GM13976 (cell line): Measurements from ENCODE around the gene GARIN5A.

Source experiments
- DNase-seq: peaks from one replicate; pipeline ENCODE4 v3.0.0; 2012; ENCODE audit warnings: low spot score
- in situ Hi-C: fragments of 300-500 bp; cut with MboI; formaldehyde crosslinking; loops from one replicate; pipeline ENCODE4 v1.12.0; 2022; ENCODE audit warnings: low sequenced_read_pairs, mixed read lengths, inconsistent platforms; ENCODE audit not compliant: unreplicated experiment
- TF ChIP-seq, protein P1 (sequence below): IDR thresholded peaks from 2 replicates; pipeline ENCODE4 v1.5.1; 2012; ENCODE audit warnings: borderline replicate concordance, mild to moderate bottlenecking; ENCODE audit not compliant: insufficient read depth; ENCODE audit errors: extremely low read depth, missing control alignments, control extremely low read depth

Gene GARIN5A

DNA sequence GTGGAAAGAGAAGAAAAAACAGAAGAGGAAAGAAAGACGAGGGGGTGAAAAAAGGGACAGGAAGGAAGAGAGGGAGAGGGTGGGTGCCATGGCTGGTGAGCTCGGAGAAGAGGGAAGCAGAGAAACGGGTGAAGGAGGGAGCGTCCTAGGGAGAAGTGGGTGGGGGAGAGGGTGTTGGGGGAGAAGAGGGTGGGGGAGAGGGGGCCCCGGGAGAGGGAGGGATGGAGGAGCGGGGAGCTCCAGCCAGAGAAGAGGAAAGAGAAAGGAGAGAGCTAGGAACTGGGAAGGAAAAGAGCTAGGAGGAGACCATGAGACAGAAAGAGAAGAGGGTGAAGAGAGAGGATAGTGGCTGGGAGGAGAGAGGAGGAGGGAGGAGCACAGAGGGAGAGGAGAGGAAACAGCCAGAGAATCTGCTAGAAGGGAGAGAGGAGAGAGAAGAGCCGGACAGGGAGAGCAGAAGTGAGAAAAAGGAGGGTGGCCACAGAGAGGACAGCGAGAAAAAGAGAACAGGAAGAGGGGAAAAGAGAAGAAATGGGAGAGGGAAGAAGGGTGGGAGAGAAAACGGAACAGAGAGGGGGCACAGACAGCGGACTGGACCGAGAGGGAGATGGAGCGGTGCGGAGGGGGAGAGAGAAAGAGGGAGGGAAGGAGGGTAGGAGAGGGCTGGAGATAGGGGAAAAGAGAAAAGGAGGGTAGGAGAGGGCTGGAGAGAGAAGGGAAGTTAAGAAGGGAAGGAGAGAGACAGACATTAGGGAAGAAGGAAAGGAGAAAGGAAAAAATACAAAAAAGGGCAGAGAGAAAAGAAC is 11.9 kb upstream of the GARIN5A start:
- TF ChIP-seq, protein P1, sequence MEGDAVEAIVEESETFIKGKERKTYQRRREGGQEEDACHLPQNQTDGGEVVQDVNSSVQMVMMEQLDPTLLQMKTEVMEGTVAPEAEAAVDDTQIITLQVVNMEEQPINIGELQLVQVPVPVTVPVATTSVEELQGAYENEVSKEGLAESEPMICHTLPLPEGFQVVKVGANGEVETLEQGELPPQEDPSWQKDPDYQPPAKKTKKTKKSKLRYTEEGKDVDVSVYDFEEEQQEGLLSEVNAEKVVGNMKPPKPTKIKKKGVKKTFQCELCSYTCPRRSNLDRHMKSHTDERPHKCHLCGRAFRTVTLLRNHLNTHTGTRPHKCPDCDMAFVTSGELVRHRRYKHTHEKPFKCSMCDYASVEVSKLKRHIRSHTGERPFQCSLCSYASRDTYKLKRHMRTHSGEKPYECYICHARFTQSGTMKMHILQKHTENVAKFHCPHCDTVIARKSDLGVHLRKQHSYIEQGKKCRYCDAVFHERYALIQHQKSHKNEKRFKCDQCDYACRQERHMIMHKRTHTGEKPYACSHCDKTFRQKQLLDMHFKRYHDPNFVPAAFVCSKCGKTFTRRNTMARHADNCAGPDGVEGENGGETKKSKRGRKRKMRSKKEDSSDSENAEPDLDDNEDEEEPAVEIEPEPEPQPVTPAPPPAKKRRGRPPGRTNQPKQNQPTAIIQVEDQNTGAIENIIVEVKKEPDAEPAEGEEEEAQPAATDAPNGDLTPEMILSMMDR = no peak
- in situ Hi-C loops = no loop called here
- no peak for DNase-seq

DNA sequence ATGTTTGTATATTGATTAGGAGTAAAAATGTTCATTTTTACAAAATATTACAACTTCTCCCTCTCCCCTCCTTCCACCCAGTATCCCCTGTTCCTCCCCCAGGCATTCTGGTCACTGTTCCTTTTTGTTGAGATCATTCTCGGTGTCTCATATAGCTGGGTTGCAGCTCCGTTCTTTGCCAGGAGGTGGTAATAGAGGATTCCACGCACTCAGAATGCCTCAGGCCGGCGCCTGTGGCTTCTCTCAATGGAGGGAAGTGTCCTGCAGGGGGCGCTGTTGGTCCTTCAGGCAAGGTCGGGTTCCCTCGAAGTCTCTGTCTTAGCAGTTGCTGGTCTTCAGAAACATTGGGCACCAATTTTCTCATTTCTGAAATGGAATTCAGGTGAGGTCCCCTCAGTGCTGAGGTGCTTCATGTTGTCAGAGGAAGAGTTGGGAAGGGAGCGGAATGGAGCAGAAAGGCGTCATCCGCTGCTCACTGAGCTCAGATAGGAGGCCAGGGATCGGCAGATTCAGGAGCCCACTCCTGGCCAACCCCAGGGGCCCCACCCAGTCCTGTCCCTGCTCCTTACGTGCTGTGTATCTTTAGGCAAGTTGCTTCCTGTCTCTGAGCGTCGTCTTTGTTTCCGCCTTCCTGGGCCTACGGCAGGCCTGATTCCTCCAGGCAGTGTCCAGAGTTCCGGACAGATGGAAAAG is 10.3 kb upstream of the GARIN5A start:
- in situ Hi-C loops = no loop called here
- TF ChIP-seq, protein P1 = no peak
- no peak for DNase-seq

DNA sequence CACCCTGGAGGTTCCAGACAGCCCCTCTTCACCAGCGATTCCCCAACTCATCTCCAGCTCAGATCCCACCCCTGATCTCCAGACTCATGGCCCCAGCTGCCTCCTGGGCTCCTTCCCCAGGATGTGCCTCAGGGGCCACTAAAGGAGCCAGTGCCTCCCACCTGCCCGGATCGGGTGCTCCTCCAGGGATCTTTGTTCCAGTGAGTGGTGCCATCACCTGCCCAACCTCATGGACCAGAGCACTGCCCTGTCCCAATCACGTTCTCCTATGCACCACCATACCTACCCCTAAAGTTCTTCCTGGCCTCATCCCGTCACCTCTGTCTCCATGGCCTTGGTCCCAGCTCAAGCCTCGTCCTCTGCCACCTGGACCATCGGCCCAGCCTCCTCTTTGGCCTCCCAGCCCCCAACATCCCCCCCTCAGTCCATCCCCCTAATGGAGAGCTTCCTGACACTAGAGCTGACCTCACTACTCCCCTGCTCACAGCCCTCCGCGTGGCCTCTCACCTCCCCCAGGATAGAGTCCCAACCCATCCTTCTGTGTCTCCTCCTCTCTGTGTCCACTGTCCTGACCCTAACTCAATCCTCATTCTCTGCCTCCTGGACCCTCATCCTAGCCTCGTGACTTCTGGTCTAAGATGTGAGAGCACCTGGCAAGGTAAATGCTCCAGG is 8.8 kb upstream of the GARIN5A start:
- TF ChIP-seq, protein P1 = no peak
- in situ Hi-C loops = no loop called here

DNA sequence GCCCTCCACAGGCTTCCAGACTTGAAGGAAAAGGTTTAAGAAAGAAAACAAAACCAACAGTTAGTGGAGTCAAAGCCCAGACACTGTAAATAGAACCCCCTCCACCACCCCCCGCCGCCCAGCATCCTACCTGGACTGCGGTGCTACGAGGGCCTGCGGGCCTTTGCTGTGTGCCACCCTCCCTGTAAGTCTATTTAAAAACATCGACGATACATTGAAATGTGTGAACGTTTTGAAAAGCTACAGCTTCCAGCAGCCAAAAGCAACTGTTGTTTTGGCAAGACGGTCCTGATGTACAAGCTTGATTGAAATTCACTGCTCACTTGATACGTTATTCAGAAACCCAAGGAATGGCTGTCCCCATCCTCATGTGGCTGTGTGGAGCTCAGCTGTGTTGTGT is 6.3 kb upstream of the GARIN5A start:
- in situ Hi-C loops = no loop called here
- TF ChIP-seq, protein P1 = no peak
- DNase-seq = no peak

More for the DNA sequence above, 8.8 kb upstream of the GARIN5A start:
- no peak for DNase-seq

DNA sequence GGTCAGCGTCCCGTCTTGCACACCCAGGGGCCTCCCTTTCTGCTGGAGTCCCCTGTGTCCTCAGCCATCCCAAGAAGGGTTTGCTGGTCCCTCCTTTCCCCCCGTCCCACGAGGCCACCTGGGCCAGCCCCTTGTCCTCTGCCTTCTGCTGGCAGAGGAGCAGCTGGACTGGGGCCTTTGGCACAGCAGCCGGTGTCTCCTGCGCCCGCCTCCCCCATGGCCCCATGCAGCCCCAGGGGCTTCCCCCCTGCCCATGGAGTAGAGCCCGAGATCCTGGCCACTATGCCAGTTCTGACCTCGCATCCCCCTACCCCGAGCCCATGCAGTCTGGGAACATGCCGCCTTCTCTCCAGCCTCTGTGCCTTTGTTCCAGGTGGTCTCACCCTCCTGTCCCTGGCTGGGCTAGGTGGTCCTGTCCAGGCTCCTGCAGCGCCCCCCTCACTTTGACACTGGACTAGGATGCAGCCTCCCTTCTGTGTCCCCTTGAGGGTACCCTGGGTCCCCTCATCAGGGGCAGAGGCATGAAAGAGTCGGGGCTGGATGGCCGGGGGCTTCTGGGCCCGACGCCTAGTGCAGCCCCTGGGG is 5.7 kb upstream of the GARIN5A start:
- in situ Hi-C loops = no loop called here
- TF ChIP-seq, protein P1 = no peak
- DNase-seq = no peak
